HG03045 (cell line): Measurements from ENCODE around the gene SLC25A45.
"Not testable (repeated sequence)": the region's sequence is repeated elsewhere in the genome, so short reads cannot be mapped to it uniquely, and the experiment has no call there.

Source experiments
- ATAC-seq: cut with Tn5 transposase; IDR thresholded peaks from one replicate; pipeline ENCODE4 v1.9.1; 2021; ENCODE audit warnings: mild to moderate bottlenecking, moderate library complexity; ENCODE audit not compliant: unreplicated experiment

The SLC25A45 gene

DNA sequence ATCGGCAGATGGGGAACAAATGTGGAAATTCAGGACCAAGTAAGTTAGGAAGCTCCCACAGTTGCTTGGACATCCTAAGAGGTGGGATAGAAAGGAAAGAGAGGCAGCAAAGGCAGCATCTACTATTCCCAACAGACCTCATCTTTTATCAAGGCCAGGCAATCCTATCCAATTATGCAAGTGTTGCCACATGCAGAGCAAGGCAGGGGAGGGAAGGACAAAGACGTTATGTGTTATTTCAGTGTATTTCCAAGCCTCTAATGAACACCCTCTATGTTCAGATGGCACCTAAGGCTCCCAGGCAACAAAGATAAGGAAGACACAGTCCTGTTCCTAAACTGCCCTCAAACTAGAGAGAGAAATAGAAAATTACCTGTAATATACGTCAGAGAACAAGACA, 18.7 kb downstream of the SLC25A45 start:
- no peak for ATAC-seq

DNA sequence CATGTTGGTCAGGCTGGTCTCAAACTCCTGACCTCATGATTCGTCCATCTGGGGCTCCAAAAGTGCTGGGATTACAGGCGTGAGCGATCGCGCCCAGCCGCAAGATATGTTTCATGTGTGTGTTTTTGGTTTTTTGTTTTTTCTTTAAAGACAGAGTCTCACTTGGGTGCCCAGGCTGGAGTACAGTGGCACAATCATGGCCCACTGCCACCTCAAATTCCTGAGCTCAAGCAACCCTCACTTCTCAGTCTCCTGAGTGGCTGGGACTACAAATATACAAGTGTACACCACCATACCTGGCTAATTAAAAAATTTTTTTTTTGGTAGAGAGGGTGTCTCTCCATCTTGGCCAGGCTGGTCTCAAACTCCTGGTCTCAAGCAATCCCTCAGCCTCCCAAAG, 19.5 kb downstream of the SLC25A45 start:
- ATAC-seq = no peak

DNA sequence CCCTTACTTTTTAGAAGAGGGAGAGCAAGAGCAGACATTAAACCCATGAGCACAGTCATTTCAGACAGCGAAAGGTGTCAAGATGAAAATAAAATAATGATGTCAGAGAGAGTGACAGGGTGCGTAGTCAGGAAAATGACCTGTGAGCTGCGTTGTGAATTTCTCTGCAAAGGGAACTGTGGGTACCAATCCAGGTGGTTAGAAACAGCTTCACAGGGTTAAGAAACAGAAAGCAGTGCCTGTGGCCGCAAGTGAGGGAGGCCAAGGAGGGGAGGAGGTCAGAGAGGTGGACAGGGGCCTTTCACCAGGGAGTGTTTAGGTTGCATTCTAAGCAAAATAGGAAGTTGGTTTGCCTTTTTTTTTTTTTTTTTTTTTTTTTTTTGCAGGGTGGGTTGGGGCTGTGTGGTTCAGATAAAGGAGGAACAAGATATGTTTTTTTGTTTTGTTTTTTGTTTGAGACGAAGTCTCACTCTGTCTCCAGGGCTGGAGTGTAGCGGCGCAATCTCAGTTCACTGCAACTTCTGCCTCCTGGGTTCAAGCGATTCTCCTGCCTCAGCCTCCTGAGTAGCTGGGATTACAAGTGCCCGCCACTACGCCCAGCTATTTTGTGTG, 20.0 kb downstream of the SLC25A45 start:
- ATAC-seq = no peak

DNA sequence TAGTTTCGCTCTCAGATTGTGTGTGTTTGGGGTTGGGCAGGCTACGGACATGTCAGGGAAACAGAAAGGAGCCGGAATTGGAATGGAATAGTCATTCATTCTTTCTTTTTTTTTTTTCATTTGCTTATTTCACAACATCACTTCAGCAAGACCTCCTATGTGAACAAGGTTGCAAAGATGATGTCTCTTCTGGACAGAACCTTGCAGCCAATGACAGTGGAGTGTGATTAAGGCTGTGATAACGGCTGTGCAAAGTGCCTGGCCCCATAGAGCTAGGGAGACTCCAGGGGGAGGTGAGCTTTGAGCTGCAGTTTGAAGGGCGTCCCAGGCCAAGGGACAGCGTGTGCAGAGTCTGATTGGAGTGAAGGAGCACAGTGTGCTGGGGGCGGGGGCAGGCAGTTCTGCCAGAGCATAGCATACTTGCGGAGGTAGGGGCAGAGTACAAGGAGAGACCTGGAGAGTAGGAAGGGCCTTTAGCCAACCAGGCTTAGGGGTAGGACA, 24.5 kb downstream of the SLC25A45 start:
- no peak for ATAC-seq

DNA sequence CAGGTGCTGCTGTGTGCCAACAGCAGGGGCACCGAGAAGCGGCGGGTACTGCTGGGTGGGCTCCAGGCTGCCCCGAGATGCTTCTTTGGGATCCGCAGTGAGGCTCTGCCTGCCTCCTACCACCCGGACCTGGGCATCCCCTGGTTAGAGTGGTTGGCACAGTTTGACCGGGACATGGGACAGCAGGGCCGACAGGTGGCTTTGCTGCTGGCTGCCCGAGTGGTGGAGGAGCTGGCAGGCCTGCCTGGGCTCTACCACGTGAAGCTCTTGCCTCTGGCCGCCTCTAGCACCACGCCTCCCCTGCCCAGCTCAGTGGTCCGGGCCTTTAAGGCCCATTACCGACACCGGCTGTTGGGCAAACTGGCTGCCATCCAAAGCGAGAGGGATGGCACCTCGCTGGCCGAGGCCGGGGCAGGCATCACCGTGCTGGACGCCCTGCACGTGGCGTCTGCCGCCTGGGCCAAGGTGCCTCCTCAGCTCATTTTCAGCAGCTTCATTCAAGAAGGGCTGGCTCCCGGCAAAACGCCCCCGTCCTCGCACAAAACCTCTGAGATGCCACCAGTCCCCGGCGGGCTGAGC, 26.0 kb downstream of the SLC25A45 start:
- no peak for ATAC-seq

DNA sequence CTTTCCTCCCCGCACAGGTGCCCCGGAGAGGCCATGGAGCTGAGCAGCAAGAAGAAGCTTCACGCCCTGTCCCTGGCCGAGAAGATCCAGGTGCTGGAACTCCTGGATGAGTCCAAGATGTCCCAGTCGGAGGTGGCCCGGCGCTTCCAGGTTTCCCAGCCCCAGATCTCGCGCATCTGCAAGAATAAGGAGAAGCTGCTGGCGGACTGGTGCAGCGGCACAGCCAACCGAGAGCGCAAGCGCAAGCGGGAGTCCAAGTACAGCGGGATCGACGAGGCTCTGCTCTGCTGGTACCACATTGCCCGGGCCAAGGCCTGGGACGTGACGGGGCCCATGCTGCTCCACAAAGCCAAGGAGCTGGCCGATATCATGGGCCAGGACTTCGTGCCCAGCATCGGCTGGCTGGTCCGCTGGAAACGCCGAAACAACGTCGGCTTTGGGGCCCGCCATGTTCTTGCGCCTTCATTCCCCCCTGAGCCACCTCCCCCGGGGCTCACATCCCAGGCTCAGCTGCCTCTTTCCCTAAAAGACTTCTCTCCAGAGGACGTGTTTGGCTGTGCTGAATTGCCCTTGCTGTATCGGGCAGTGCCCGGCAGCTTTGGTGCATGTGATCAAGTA, 26.6 kb downstream of the SLC25A45 start:
- no peak for ATAC-seq

DNA sequence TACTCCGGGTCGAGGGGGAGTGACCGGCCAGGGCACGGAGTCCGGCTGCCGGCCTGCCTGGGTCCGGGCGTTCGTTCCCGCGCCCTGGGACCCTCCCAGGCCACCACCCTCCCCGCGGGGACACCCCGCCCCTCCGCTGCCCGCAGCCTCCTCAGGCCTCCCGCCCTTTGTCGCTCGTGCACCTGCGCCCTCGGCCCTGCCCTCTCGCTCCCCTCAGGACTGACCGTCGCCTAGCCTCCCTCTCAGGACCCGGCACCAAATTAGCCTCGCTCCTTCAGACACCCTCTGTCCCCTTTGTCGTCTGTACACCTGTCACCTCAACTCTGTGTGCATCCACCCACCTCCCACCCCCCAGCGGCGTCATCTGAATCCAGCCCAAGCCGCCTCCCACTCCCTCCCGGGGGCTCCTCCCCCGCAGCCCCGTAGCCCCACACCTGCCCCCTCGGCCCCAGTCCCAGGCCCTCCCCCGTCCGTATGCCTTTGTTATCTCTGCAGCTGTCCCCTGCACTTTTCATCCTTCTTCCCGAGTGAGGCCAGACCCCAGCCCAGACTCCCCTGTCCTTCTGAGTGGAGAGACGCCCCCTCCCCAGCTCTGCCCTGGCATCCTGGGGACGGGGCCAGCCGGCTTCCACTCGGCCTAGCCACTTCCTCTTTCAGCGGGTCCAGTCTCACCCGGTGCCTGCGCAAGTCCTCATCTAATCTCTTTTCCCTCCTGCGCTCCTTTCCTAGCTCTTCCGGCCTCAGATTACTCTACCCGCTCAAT, 27.3 kb downstream of the SLC25A45 start:
- peak; percentile 37 for ATAC-seq

DNA sequence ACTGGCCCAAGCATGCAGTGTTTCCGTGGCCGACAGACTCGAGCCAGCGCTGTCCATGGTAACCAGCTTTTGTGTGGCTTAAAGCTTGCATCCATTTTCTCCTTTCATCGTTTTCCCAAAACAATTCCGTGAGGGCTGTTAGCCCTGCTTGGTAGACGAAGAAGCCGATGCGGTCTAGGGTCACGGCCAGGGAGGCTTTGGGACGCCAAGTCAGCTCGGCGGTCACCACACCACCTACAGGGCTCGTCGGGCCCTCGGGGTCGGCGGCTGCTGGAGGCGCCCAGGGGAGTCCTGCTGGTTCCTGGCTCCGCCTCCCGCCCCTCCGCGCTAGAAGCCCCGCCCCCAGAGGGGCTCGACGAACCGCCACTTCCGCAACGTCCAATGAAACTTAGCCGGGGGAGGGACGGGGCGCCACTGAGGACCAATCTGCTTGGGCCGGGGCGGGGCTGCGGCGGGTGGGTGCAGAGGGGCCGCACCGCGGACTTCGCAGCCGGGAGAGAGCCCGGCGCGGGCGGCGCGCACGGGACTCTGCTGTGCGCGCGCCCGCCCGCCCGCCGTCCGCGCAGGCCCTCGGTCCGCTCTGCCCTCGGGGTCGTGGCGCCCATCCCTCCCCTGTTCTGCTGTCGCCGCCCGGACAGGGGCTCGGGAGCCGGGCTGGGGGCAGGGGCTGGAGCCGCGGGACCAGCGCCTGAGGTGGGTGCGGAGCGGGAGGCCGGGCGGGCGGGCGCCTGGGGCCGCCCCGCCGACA, 28.0 kb downstream of the SLC25A45 start, which contains the start of gene TIGD3:
TIGD3 (plus strand) TSS at position 487 of the 748 bp plus-strand sequence. CDS start 1,058 bp downstream, outside the sequence.
- peak; percentile 85 for ATAC-seq

DNA sequence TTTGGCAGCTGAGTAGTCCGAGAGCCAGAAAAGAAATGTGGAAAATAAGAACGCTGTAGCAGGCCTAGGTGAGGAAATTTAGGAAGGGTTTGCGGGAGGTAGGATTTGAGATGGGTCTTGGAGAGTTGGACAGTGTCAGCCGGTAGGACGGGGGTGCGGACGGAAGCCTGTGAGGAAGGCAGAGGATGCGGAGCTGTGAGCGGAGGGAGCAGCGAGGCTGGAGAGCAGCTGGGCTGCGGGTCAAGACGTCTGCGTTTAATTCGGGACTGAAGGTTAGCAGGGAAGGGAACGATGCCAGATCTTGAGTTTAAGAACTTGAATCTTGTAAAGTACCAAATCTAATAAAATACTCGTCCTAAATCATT, 28.6 kb downstream of the SLC25A45 start:
- ATAC-seq = no peak

DNA sequence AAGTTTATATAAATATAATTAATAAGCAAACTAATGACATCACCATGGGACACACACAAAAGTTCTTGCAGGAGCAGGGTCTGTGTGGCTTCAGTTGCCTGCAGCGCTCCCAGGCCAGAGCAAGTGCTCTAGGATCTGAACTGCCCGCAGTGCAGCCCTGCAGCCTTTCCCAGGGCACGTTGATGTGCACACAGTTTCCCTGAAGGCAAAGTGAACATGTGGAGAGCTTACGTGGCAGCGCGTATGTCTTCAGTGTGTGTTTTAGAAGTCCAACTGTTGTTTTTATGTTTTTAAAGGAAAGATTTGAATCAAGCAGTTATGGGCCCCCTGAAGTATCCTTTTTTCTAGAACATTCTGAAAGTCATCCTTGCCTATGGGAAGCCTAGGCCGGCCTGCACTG, 29.1 kb downstream of the SLC25A45 start:
- ATAC-seq = no peak

DNA sequence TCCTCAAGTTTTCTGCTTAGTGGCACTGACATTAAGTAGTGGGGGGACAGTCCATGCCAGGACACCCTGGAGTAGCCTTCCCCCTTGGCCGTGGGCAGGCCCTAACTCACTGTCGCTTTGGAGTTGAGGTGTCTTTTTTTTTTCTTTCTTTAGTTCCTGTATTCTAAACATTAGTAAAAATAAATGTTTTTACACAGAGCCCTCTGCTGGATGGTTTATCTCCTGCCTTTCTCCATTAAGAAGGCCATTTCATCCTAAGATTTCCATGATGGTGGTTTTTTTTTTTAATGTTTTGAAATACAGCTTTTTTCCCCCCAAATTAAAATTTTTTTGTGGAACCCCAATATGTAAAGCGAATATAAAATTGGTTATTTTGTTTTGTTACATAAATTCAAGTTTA, 29.7 kb downstream of the SLC25A45 start:
- ATAC-seq = no peak

DNA sequence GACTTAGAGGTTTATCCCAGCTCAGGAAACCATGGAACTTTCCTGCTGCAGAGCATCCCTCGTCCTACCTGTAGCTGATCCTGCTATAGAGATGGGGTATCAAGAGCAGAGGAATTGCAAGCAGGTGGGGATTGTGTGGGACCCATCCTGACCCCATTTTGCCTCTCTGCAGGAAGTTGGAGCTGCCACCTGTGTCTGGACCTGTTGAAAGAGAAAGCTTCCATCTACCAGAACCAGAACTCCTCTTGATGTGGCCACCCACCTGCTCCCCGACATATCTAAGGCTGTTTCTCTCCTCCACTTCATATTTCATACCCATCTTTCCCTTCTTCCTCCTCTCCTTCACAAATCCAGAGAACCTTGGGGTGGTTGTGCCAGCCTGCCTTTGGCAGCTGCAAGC, 30.9 kb downstream of the SLC25A45 start:
- no peak for ATAC-seq

DNA sequence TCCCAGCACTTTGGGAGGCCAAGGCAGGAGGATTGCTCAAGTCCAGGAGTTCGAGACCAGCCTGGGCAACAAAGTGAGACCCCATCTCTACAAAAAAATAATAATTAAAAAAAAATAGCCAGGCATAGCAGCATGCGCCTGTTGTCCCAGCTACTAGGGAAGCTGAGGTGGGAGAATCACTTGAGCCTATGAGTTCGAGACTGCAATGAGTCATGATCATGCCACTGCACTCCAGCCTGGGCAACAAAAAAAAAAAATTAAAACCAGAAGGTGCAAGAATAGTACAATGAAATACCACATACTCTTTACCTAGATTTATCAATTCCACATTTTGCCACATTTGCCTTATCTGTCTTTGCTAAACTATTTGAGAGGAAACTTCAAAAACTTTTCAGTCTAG, 40.6 kb downstream of the SLC25A45 start:
- ATAC-seq = no peak

DNA sequence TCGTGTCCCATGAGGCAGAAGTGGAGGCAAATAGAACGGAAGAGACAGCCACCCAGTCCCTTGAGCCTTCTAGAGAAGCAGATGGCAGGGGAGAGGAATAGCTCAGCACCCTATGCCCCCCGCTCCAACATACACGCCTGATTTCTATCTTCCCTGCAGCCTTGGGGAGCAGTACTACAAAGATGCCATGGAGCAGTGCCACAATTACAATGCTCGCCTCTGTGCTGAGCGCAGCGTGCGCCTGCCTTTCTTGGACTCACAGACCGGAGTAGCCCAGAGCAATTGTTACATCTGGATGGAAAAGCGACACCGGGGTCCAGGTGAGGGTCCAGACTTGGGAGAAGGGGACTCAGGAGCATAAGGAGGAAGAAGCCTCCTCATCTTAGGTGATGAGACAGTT, 42.2 kb downstream of the SLC25A45 start:
- ATAC-seq = no peak

DNA sequence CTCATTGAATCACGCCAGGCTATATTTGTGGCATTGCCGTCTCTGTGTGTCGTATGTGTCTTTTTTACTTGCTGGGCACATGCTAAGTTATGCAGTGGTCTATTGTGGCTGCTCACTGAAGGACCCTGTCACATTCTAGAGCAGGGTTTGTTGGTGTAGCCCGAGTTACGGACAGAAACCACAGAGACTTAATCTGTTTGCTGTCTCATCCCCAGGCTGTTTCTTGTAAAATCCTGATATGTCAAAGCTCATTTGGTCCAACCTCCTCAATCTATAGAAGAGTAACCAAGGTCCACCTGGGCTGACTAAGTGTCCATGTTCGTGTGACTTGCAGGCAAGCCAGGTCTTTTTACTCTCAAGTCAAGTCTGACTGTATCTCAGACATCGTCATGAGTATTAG, 43.8 kb downstream of the SLC25A45 start:
- no peak for ATAC-seq

DNA sequence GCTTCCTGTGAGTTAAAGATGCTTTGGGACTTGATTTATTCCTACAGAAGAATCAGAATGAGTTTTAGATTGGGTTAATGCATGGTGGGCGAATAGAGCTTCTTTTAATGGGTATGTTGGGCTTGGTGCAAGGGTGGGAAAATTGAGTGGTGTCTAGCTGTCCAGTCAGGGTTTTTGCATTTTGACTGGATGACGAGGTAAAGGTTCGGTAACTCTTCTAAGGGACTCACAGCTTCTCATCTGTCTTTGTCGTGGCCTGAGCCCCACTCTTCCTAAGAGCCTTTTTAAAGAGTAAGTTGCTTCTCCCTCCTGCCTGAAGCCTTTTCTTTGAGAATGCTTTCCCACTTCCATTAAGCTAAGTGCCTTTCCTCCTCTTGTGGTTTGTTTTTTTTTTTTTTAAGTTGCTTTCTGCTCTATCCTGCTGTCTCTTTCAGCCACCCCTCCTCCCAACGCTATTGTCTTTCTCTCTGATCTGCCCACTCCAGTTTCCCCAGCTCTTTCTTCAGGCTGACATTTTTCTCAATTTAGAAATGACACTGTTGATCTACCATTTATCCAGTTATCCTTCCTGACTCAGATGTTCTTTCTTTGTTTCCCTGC, 47.6 kb downstream of the SLC25A45 start:
- ATAC-seq = no peak

DNA sequence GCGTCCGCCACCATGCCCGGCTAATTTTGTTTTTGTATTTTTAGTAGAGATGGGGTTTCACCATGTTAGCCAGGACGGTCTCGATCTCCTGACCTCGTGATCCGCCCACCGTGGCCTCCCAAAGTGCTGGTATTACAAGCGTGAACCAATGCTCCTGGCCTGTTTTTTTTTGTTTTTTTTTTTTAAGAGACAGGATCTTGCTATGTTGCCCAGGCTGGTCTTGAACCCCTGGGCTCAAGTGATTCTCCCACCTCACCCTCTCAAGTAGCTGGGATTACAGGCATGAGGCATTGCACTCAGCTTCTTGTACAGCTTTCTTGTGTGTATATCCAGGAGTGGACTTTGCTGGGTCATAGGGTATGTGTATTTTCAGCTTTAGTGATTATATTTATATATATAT, 49.9 kb downstream of the SLC25A45 start:
- ATAC-seq = not testable (repeated sequence)

DNA sequence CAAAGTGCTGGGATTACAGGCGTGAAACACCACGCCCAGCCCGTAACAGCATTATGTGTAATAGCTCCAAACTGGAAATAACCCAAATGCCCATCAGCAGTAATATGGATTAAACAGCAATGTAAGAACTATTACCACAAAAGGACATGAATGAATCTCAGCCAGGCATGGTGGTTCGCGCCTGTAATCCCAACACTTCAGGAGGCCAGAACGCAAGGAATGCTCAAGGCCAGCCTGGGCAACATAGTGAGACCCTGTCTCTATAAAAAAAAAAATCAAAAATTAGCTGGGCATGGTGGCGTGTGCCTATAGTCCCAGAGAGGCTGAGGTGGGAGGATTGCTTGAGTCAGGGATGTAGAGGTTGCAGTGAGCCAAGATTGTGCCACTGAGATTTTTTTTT, 51.9 kb downstream of the SLC25A45 start:
- no peak for ATAC-seq

DNA sequence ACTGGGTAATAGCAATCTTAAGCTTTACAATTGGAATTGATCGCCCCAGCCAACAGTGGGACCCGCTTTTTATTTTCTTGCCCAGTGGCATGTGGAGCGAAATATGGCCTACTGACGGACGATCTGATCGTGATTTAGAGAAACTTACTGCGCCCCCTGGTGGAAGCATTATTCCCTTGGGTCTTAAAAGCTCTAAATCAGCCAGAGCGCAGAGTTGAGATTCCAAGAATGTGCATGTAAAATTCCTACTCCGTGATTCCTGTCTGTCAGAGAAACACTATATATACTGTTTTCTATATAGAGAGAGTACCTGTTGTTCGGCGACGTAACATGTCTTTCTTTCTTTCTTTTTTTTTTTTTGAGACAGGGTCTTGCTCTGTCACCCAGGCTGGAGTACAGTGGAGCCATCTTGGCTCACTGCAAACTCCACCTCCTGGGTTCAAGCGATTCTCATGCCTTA, 52.5 kb downstream of the SLC25A45 start:
- no peak for ATAC-seq

DNA sequence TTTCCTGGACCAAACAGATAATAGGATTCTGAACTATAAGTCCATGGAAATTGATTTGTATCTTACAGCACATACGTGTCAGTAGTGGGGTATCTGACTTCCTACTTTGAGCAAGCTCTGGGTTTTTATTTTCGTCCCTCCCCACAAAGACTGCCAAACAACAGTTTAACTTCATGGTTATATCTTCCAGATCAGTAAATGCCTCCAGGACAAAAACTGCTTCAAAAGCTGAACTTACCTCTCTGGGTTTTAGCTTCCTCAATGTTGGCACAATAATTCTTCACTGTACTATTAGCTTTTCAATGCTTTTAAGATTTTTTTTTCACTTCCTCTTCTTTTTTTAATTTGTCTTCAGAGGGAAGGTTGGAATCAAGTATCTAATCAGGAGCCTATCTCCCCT, 53.0 kb downstream of the SLC25A45 start:
- no peak for ATAC-seq
